ENCODE data around the gene MATN4.

The MATN4 gene

DNA sequence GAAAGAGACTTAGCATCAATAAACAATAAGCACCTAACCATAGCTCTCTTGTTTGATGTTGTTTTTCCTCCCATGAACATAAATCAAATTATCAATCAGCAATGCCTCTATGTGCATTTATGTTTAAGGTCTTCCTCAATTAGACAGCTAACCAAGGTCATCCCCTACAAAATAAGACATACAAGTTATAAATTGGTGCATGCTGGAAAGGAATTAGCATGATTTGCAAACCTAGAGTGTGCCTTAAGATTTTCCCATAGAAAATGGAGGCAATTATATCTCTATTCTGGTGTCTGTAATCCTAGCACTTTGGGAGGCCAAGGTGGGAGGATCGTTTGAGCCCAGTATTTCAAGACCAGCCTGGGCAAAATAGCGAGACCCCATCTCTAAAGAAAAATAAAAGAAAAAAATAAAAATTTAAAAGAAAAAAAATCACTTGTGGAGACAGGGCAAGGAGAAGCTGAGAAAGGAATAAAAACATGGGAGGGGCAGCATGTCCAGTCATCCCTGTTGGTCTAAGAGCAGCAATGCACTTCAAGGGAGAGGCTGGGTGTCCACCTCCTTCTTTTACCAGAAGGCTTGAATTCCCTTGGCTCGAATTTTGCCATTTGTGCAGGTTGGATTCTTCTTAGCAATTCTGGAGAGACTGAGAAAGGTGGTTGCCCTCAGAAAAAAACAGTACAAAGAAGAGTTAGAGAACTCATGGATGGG, 44.4 kb downstream of the MATN4 start:
- TF ChIP-seq, protein P1, sequence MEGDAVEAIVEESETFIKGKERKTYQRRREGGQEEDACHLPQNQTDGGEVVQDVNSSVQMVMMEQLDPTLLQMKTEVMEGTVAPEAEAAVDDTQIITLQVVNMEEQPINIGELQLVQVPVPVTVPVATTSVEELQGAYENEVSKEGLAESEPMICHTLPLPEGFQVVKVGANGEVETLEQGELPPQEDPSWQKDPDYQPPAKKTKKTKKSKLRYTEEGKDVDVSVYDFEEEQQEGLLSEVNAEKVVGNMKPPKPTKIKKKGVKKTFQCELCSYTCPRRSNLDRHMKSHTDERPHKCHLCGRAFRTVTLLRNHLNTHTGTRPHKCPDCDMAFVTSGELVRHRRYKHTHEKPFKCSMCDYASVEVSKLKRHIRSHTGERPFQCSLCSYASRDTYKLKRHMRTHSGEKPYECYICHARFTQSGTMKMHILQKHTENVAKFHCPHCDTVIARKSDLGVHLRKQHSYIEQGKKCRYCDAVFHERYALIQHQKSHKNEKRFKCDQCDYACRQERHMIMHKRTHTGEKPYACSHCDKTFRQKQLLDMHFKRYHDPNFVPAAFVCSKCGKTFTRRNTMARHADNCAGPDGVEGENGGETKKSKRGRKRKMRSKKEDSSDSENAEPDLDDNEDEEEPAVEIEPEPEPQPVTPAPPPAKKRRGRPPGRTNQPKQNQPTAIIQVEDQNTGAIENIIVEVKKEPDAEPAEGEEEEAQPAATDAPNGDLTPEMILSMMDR (IDR thresholded peaks at IDR 0.05; ENCODE audit: low read length, missing control alignments), result no peak
- no peak for DNase-seq (ENCODE audit: low read depth)
- no peak overlapping the region for H3K4me3 ChIP-seq (replicated peaks; ENCODE audit: low read depth, low read length)

DNA sequence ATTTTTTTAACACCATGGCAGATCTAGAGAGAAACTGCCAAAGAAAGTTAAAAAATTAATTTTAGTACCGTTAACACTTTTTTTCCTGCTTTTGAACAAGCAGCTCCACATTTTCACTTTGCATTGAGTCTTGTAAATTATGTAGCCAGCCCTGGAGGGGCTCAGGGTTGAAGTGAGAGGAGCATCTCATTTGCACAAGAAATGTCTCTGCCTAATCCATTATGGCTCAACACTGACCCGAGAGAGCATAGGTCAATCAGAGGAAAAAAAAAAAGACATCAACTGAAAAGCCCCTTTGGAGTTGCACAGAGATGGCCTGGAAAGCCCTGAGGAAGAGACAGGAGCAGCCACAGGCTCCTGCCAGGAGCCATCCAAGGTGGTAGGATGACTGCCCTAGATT, 49.4 kb downstream of the MATN4 start:
- TF ChIP-seq, protein P1 (IDR thresholded peaks at IDR 0.05; ENCODE audit: low read length, missing control alignments), result no peak
- no peak overlapping the region for H3K4me3 ChIP-seq (replicated peaks; ENCODE audit: low read depth, low read length)
- DNase-seq (ENCODE audit: low read depth), result no peak

DNA sequence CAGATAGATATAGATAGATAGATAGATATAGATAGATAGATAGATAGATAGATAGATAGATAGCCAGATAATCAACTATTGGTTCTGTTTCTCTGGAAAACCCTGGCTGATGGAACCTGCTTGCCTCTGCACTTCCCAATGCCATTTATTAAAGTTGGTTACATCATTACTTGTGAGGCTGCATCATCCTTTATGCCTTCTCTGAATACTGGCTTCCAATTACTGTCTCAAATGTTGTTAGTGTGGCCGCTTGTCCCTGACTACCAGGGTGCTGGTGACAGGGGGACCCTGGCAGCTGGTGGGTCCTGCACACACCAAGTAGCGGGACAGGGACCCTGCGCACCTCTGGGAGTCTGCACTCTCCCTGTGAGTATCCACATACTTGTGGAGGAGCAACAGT, 49.8 kb downstream of the MATN4 start:
- TF ChIP-seq, protein P1 (IDR thresholded peaks at IDR 0.05; ENCODE audit: low read length, missing control alignments), result no peak
- no peak for DNase-seq (ENCODE audit: low read depth)
- no peak overlapping the region for H3K4me3 ChIP-seq (replicated peaks; ENCODE audit: low read depth, low read length)

DNA sequence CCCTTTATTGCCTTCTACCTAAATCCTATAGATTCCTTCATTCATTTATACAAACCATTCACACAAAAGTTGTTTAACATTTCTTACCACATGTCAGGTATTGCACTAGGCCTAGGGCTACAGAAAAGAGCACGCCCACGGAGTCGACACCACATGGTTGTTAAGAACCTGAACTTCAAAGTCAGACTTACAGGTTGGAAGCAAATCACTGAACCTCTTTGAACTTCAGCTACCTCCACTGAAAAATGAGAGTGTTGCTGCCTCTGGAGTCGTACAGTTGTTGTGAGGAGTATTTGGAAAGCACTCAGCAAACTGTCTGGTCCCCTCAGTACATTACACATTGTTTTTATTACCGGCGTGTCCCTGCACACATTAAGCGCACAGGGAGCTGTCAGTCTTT, 50.4 kb downstream of the MATN4 start:
- no peak overlapping the region for H3K4me3 ChIP-seq (replicated peaks; ENCODE audit: low read depth, low read length)
- no peak for DNase-seq (ENCODE audit: low read depth)
- TF ChIP-seq, protein P1 (IDR thresholded peaks at IDR 0.05; ENCODE audit: low read length, missing control alignments), result no peak

DNA sequence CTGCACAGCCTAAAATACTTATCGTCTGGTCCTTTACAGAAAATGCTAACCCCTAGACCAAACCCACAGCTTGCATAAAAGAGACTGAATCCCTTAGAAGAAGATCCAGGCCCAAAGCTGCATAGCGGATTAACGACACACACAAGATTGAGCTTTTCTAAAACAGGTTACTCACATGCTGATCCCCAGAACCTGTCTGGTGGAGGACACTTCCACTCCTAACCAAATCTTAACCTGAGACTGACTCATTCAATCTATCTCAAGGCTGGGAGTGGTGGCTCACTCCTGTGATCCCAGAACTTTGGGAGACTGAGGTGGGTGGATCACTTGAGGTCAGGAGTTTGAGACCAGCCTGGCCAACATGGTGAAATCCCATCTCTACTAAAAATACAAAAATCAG, 50.9 kb downstream of the MATN4 start:
- H3K4me3 ChIP-seq (replicated peaks; ENCODE audit: low read depth, low read length), result no peak overlapping the region
- no peak for DNase-seq (ENCODE audit: low read depth)
- TF ChIP-seq, protein P1 (IDR thresholded peaks at IDR 0.05; ENCODE audit: low read length, missing control alignments), result no peak

DNA sequence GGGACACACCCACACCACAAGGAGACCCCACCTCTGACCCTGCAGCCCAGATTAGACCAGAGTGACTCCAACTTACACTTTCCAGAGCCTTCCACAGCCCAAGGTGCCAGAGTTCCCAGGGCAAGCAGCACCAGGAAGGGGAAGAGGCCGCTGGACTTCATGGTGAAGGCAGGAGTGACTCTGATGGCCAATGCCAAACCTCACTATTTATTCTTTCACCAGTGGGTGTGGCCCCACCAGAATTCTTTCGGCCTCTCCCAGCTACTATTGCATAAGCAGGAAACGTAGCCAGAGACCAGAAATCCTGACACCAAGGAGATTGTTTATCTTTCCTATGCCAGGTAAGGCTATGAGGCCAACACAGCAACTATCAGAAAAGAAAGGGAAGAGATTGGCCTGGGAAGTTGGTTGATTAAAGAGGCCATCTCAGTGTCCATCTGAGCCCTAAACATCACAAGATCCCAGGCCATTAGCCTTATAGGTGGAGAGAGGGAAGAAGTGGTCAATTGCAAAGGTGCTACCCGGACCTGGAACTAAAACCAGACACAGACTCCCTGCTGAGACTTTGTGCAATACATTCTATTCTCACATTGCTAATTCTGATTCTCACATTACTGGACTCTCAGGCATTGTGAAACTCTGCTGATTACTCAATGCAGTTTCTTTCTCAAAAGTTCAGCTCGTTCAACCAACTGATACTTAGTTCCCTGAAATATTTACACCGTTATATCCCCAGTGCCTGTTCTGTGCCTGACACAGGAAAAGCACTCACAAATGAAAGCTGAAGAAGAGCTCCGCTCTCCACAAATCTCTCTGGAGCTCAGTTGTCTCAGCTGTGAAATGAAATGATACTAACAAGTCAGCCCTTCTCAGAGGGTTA, 53.5 kb downstream of the MATN4 start, which contains the start of gene SLPI:
TSS of gene SLPI (minus strand) at position 182 of the 880 bp plus-strand sequence. CDS start at position 161, 21 bp downstream.
- TF ChIP-seq, protein P1 (IDR thresholded peaks at IDR 0.05; ENCODE audit: low read length, missing control alignments), result no peak
- H3K4me3 ChIP-seq (replicated peaks; ENCODE audit: low read depth, low read length), result no peak within 1 kb of the TSS
- DNase-seq (ENCODE audit: low read depth), result peak; percentile 56
